Inflammatory macrophage (primary cell): ENCODE data around the gene KAZN.

Source experiments
- DNase-seq, 2 donors: peaks; one replicate each; pipeline ENCODE4 v3.0.0-alpha.2; 2020 to 2022

KAZN gene

DNA sequence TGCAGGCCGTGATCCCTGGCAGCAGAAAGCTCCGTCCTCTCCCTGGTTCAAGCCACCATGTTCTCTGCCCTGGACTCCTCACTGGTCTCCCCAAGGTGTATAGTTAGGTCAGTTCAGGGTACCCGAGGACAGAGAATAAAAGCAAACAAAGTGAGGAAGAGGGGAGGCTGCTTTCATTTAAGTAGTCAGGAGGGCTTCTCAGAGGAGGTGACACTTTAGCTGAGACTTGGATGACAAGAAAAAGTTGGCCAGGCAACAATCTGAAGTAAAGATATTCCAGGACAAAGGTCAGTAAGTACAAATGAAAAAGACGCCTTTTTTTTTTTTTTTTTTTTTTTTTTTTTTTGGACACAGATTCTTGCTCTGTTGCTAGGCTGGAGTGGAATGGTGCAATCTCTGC, 297.2 kb downstream of the KAZN start:
- DNase-seq, result no peak

DNA sequence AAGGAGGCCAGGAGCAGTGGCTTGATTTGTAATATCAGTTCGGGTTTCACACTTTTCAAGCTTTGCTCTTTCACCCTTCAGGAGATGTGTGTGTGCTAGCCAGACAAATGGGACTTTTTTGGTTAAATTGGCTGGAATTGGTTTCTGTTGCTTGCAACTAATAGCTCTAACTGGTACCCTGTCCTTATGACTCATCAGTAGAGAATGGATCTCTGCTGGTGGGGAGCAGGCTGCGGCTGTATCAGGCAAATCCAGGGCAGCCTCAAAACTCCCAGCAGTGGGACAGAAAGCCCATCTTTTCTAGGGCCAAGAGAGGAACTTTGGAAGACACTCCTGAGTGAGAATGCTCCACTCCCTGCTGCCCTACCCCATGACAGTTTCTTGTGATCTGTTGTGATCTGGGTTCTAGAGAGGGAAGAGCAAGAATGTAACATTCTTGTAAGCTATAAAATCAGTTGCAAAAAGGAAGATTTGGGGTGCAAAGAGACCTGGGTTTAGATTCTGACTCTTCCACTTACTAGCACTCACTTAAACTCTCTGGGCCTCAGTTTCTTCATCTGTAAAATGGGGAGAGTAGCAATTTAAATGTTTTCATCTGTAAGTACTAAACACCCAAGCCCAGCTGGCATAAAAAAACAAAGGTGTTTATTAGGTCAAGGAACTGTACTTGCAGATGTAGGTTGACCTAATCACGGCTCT, 298.0 kb downstream of the KAZN start:
- DNase-seq, result no peak

DNA sequence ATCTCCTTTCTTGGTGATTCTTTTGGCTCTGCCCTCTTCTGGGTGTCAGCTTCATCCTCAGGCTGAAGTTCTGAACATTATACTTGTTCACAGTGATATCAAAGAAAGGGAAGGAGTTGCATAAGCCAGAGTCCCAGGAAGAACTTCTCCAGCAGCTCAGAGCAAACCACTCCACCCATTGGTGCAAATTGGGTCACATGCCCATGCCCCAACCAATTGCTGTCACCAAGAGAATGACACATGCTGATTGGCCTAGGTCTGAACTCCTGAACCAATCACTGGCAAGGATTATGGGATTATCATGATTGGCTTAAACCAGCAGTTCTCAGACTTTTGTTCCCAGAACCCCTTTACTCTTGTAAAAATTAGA, 298.6 kb downstream of the KAZN start:
- DNase-seq, result peak; percentile 27 to 31

DNA sequence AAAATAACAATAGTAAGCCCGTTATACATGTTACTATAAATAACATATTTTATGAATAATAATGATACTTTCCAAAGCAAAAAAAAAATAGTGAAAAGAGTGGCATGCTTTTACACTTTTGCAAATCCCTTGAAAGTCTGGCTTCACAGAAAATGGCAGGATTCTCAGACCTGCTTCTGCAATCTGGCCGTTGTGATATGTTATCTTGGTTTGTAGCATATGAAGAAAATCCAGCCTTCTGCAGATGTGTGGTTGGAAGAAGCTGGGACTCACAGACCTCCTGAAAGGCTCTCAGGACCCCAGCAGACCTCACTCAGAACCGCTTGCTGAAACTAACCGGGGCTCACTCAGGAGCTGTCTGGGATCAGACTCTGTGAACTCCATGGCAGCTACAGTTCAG, 299.1 kb downstream of the KAZN start:
- DNase-seq, result no peak

DNA sequence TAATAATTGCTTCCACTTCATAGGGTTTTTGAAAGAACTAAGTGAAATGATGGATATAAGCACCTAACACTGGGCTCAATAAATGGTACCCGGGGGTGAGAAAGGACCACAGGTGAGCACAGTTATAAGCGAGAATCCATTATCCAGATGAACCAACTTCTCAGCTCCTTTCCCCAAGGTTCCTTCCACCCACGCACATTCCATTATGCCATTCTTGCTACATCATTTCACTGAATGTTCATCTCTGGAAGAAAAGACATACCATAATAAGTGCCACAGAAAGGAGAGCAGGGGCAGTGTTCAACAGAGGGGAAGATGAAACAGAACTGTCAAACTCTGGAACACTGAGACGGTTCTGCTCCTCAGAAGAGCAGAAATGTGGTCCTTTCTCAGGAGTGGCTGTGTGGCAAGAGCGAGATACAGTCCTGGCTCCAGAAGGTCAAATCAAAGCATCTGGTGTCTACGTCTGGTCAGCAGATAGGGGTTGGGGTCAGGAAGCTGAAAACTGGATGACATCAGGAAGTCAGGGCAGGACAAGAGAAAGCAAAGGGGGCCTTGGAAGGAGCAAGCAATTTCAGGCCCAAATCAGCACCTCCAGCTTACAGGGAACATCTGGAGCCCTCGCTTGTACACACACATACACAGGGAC, 299.6 kb downstream of the KAZN start:
- no peak for DNase-seq

DNA sequence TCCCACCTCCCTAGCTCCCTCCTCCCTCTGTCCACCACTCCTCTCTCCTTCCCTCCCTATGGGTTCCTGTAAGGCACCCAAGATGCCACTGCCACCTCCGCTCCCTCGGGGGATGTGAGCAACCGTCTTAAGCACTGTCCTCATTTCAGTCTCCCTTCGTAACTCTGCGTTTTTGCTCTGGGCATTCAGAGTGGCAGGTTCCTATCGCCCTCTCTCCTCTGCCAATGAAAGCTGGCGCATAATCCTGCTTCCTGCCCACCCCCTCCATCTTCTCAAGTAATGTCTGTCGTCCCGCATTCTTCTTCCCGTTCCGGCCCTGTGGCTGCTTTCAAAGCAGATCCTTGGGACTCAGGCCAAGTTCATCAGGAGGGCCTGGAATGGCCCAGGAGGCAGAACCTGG, 301.2 kb downstream of the KAZN start:
- no peak for DNase-seq

DNA sequence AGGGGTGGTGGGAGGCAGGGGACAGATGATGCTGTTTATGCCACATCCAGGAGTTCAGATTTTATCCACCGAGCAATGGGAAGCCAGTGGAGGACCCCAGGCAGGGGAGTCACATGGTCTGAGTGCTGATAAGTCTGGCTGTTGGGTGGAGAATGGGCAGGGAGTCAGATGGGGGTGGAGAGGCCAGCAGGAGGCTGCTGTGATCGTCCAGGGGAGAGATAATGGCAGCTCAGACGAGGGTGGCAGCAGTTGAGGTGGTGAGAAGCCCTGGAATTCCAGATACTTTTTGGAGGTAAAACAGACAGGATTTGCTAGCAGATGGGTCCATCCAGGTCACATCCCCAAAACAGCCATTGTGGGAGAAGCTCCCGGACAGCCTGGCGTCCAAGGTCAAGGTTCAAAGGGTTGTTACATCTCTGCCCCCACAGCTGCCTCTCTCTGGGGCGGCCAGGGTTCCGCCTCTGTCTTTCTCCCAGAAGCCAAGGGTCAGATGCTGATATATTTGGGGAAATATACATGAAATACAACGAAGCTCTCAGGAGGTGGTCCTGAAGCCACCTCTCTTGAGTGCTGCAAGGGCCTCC, 303.0 kb downstream of the KAZN start:
- no peak for DNase-seq

DNA sequence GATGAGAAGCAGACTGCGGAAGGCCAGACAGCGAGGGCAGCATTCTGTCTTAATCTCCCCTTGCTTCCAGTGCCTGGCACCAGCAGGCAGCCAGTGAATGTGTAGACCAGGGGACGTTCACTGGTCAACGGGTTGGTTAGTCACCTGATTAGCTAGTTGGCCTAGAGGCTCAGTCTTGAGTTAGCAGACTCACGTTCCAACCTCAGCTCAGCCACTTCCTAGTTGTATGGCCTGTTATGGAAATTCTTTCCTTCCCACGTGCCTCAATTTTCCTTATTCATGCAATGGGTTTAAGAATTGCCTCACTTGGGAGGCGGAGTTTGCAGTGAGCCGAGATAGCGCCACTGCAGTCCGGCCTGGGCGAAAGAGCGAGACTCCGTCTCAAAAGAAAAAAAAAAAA, 305.4 kb downstream of the KAZN start:
- DNase-seq, result no peak

DNA sequence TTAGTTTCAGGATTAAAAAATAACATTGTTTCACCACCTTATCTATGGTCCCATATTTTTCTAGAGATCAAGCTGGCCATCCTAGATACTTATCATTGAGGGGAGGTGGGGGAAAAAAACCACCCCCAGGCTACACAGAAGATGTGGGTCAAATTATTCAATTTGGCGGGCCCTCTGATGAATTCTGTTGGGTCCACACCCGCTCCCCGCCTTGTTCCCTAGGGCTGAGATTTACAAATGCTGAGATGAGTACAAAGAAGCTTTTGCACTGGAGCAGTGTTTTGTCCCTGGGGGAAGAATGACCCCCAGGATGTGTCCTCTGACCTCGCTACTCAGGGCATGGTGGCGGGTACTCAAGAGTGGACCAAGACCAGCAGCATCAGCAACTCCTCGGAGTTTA, 308.2 kb downstream of the KAZN start:
- no peak for DNase-seq

DNA sequence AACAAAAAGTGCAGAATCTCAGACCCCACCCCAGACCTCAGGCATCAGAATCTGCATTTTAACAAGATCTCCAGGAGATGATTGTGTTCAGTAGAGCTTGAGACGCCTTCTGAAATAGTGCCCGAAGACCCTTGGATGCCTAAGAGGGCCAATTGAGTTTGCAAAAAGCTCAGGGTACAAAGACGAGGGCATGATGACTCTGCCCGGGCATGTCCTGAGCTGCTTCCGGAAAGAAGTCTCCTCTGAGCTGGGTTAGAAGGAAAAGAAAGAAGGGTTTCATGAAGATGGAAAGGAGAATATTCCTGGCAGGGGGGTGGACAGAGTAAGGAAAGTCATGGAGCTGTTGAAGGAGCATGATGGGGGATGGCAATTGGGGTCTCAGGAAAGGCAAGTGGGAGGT, 308.9 kb downstream of the KAZN start:
- no peak for DNase-seq

DNA sequence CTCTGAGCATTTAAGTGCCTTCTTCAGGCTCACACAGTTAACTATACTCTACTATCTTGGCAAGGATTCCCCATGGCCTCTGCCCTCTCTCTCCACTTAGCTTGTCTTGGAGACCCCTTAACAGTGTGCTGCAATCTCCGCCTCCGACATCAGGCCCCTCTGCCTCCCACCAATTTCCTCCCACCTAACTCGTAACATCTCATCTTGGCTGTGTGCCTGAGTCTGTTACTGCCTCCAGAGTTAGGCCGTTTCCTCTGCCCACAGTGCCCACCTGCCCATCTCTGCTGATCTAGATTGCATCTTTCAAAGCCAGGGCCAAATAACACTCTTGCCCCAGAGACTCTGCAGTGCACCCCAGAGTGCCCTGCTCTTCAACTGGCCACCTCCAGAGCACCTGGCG, 310.8 kb downstream of the KAZN start:
- DNase-seq, result no peak

DNA sequence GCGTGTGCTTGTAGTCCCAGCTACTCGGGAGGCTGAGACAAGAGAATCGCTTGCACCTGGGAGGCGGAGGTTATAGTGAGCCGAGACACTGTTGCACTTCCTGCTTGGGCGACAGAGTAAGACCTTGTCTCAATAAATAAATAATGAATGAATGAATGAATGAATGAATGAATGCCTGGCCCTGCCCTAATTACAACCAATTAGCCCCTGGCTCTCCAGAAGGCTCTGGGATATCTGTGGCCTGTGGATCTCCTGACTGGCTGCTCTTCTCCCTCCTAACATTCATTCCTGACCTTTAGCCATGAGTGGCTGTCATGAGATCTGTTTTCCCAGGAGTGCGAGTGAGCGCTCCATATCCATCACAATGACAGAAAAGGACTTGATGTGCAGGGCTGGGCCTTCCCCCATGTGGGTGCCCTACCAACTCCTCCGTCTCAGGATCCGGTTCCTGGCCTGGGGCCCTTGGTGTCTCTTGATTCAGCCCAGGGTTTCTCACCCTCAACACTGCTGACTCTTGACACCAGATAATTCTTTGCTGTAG, 311.5 kb downstream of the KAZN start:
- no peak for DNase-seq

DNA sequence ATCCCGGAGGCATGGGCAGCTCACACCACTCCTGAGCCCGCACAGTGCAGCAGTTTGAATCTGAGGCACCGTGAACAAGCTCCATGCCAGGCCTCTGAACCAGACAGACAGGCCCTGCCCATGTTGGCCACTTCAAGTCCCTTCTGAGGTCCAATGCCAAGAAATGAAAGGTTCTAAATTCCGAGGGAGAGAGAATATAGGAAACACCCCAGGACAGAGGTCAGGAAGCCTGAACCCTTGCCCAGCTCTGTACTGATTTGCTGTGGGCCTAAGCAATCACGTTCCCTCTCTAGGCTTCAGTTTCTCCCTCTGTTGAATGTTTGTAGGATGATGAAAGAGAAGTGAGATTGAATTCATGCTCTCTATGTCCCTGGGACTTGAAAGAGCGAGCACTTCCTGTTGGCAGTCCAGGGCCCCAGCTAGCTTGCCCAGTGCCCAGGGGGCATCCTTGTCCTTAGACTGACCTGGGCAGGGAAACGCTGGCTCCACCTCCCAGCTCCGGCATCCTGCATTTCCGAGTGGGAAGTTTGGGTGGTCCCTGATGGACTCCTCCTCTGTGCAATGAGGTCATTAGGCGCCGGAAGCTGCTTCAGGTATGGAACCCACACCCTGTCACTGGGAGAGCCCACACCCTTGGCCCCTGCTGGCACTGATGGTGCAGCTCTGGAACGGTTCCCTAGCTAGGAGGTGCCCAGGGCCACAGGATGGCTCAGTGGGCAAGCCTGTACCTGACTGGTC, 312.7 kb downstream of the KAZN start:
- no peak for DNase-seq

DNA sequence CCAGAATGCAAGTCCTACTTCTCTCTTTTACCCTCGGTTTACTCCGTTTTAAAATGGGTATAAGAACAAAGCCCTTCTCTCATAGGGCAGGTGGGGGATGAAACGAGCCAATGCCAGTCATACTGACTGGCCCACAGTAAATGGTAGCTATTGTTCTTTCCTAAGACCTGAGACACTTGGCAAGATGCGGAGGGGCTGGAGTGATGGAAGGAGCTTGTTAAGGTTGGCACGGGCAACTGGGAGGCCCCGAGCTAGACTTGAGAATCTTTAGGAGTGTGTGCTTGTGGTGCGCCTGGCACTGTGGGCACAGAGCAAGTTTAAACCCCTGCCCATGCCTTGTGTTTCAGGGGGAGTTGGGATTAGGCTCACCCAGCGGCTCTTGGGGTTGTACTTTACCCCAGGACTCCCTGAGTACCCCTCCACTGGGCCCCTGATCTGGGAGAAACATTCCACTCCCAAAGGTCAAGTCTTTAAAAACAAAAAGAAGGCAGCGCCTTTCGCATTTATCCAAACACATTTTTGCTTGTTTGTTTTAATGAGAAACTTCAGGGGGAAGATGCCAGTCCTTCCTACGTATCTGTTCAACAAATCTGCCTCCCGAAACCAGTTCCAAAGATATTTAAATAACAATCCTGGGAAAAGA, 314.5 kb downstream of the KAZN start:
- DNase-seq, result no peak

DNA sequence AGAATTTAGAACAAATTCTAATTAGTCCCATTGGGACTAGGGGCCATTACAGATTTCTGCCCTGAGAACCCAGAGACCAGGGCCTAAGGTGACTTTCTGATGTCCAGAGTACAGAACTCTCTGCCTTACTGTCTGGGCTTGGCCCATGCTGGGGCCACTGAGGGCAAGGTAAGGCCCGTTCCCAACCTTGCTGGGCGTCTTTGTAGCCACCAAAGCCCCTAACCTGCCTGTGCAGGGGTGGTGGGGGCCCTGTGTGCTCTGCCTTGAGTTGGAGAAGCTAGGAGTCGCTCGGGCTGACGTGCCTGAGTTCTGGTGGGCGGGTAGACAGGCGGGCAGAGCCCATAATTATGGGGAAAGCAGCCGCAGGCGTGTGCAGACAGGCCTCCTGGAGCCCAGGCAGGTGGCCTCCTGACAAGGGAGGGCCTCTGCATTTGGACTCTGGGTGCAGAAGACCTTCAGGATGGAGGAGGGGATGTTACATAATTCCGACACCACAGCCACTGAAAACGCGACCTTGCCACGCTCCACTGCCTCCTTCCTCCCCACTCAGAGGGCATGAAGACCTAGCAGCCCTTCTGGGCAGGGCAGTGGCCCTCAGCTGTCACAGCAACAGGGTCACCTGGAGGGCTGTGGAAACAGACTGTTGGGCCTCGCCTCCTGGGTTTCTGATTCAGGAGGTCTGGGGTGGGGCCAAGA, 315.1 kb downstream of the KAZN start:
- DNase-seq, result no peak

DNA sequence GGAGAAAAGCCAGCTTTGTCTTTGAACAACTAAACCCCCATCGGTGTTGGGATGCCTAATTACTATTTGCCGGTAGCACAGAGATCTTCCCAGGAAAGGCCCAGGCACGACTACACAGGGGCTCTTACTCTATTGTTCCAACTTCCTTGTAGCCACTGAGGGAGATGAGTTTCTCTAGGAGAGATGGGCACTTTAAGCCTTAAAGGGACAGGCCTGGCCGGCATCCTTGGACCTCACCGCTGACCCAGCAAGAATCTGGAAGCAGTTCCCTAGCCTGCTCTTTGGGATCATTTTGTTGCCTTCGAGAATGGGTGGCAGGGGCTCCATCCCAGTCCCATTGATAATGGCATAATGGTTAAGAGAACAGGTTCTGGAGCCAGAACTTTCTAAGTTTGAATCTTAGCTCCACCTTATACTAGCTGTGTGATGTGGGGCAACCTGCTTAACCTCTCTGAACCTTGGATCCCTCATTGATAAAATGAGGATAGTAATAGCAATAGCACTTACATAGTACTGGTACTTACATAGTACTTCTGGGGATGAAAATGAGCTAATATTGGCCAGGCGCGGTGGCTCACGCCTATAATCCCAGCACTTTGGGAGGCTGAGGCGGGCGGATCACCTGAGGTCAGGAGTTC, 316.0 kb downstream of the KAZN start:
- no peak for DNase-seq

DNA sequence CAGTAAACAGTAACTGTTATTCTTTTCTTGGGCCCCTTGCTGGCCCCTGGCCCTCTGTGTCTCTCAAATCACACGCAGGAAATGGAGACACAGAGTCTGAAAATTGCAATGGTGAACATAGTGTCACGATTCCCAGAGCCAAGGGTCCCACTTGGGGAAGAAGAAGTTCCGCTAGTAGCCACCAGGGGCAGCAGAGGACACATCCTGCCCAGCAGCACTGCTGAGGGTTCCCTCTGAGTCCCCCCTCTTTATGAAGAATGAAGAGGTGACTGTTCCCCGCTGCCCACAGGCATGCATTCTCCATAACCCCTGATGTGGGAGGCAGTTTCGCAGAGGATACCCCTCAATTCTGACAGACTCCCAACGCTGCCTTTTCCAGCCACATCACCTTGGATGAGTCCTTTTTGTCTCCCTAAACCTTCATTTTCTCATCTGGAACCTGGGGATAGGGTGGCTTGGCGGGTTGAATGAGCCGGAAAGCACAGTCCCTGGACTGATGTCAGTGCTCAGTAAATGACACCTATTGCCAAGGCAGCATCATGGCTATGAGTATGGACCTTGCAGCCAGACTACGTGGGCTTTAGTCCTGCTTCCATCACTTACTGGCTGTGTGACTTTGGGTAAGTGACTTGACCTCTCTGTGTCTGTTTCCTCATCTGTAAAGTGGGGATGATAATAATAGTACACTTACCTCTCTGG, 317.0 kb downstream of the KAZN start:
- DNase-seq, result peak; percentile 43 to 52

DNA sequence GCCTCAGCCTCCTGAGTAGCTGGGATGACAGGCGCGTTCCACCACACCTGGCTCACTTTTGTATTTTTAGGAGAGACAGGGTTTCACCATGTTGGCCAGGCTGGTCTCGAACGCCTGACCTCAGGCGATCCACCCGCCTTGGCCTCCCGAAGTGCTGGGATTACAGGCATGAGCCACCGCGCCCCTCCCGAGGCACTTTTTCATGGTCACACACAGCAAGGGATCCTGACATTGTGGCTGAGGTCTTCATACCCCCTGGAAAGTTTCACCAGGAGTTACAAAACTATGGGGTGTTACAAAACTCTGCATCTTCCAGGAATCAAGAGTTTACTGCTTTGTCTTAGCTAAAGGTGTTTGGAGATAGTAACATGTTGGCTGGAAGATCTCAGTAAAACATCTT, 320.8 kb downstream of the KAZN start:
- DNase-seq, result no peak

DNA sequence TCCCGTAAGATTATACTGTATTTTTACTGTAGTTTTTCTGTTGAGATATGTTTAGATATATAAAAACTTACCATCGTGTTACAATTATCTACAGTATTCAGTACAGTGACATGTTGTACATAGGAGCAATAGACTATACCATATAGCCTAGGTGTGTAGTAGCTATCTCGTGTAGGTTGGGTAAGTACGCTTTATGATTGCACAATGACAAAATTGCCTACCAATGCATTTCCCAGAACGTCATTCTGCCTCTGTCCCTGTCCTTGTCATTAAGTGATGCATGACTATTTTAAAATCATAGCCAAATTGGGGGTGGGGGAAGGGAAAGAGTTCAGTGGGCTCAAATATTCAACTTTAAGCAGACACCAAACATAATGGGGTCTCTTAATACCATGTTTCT, 321.3 kb downstream of the KAZN start:
- no peak for DNase-seq

DNA sequence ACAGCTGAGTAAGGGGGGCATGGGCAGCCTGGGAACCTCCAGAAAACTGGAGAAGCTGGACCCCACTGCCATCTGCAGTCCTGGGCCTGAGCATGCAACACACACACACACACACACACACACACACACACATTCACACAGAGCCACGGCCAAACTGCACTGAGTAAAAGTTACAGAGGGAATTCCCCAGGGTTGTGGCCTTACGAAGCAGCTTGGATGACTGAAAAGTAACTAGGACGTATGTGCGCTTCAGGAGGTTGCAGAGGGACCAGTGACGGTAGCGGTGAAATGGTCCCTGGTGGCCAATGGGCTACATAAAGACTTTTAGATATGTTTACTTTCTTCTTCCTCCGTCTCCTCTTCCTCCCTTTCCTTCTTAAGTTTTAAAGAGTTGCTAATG, 322.6 kb downstream of the KAZN start:
- DNase-seq, result no peak
